Heart left ventricle (tissue), 16 donors: ENCODE data around the gene ITGAV. TPM values are rescaled to one million over a fixed set of nuclear protein-coding genes. Genes with fewer than 3 reads are reported as not detected.

Experiments
- ATAC-seq, 4 donors: fragments of 200-7000 bp; cut with Tn5 transposase; one replicate each; pipeline ENCODE4 v1.9.1; 2020 to 2022; ENCODE audit warnings: moderate library complexity in 4 of 4, mild to moderate bottlenecking in 3 of 4, moderate number of reproducible peaks in 1 of 4
- DNase-seq, 5 donors: peaks; one replicate each; pipeline ENCODE4 v3.0.0-alpha.2; 2020
- H3K27ac ChIP-seq, 12 donors: fragments of 200-600 bp; sonication (generic) in 4 of 12; one replicate each; pipeline versions ENCODE4 v1.5.0 to v1.8.0; 2016 to 2022; ENCODE audit warnings: mild to moderate bottlenecking in 2 of 12
- H3K27me3 ChIP-seq, 9 donors: fragments of 200-600 bp; sonication (generic) in 2 of 9; one replicate each; pipeline versions ENCODE4 v1.5.1 to v1.8.0; 2016 to 2022; ENCODE audit warnings: mild to moderate bottlenecking in 3 of 9
- H3K36me3 ChIP-seq, 9 donors: fragments of 200-600 bp; sonication (generic) in 2 of 9; one replicate each; pipeline versions ENCODE4 v1.5.0 to v1.8.0; 2018 to 2022; ENCODE audit warnings: mild to moderate bottlenecking in 2 of 9
- H3K4me1 ChIP-seq, 12 donors: fragments of 200-600 bp; sonication (generic) in 4 of 12; one replicate each; pipeline versions ENCODE4 v1.5.0 to v1.8.0; 2016 to 2022; ENCODE audit warnings: mild to moderate bottlenecking in 3 of 12
- H3K4me3 ChIP-seq, 12 donors: fragments of 200-600 bp; sonication (generic) in 4 of 12; one replicate each; pipeline versions ENCODE4 v1.5.0 to v1.8.0; 2017 to 2022; ENCODE audit warnings: mild to moderate bottlenecking in 9 of 12, moderate library complexity in 4 of 12
- H3K9me3 ChIP-seq, 12 donors: fragments of 200-600 bp; sonication (generic) in 4 of 12; one replicate each; pipeline versions ENCODE4 v1.5.0 to v1.8.0; 2016 to 2022; ENCODE audit warnings: mild to moderate bottlenecking in 1 of 12
- CTCF ChIP-seq, 12 donors: fragments of 200-600 bp; sonication (generic) in 4 of 12; IDR thresholded peaks; one replicate each; pipeline versions ENCODE4 v1.5.0 to v1.8.0; 2018 to 2022; ENCODE audit warnings: antibody characterized with exemption in 12 of 12, mild to moderate bottlenecking in 5 of 12
- POLR2A ChIP-seq, 2 donors: fragments of 450-650 bp; IDR thresholded peaks; one replicate each; pipeline ENCODE4 v1.6.1; 2017; ENCODE audit warnings: antibody characterized with exemption in 2 of 2, mild to moderate bottlenecking in 2 of 2, moderate library complexity in 2 of 2
- WGBS, 4 donors: extraction: QIAGEN DNeasy Blood & Tissue Kit in 2 of 4; methylation state at CpG; one replicate each; pipeline versions ENCODE4 v1.1.5 to v1.1.7; 2013 to 2018; 5-methylcytosine and 5-hydroxymethylcytosine counted together
- intact Hi-C, 10 donors: fragments of 100-400 bp; cut with DNase I; formaldehyde crosslinking; loops; one replicate each; pipeline versions ENCODE4 v1.11.1 to v1.14.2; 2022
- polyA plus RNA-seq, 2 donors: library from polyadenylated mRNA; stranded (reverse); fragments of 200-250 nt; gene quantifications; one replicate each; pipeline ENCODE4 v1.2.3, GENCODE V29; 2013
- total RNA-seq, 9 donors: library from RNA; depleted of rRNA in 2 of 9; stranded (reverse); fragments of >200 nt in 2 of 9; fragmentation: NEBNext Ultra II Directional in 3 of 9; extraction: Animal tissue kit (Norgen Biotek cat#: 25700) in 3 of 9; gene quantifications; one replicate each; pipeline versions ENCODE4 v1.1.0 to v1.2.4, GENCODE V29; 2016 to 2023
- donor health status: ischemic (EF 13 %, LVEDD 7.1; RV severe dilation, severe dysfunction).
- donor health status: healthy with polysubstance abuse.
- donor health status: DM: no; HTN: yes; CAD: no.
- donor health status: DM: no; HTN: no; CAD: no.
- donor health status: ischemic (EF 25% LVEDD 6.9; RV normal size, moderate dysfunction).
- donor health status: ischemic (EF 25% LVEDD 5.7; RV mildly dilated, moderate dysfunction).
- donor health status: healthy.
- donor health status: DM: yes; HTN: yes; CAD: no.
- donor health status: ischemic (EF 35%, LVEDD 5.7; RV mildly dilated, moderate dysfunction).
- donor health status: nonischemic (EF 11% LVEDD 7.7; RV severe dilation, severe dysfunction).
- donor health status: DM: yes; HTN: yes; CAD: no.
- donor health status: PGD.
- donor health status: ischemic (EF 29% LVEDD 5.4; RV normal size, mild dysfunction).
- donor health status: nonischemic (EF 23%, LVEDD 6.1; RV moderate dilation, normal function).

ITGAV gene
- total and polyA plus RNA-seq, 11 donors, result 22.5 to 358 (median 189) TPM

GRCh38 chr2:186688813-186689212 is 99.0 kb downstream of the ITGAV start:
- no peaks in the 10 kb centered on the region for H3K36me3 ChIP-seq
- ATAC-seq (no peak), DNase-seq (no peak)
- 93 to 97% (median 95%) methylated on average over 3 of the region's 3 CpGs for WGBS, 4 donors
- TF ChIP-seq CTCF (IDR thresholded peaks at IDR 0.05) (no peak), POLR2A (IDR thresholded peaks at IDR 0.05) (no peak)
- H3K9me3 ChIP-seq, result peaks cover 0 to 20% (median 6%) of the 10 kb centered on the region in 12 donors
- intact Hi-C loops, result no loop called here
- H3K4me3 ChIP-seq, result no peak overlapping the region
- peaks cover 0 to 7% (median 2%) of the 10 kb centered on the region in 12 donors for H3K4me1 ChIP-seq
- no peak overlapping the region for H3K27ac ChIP-seq
- no peaks in the 10 kb centered on the region for H3K27me3 ChIP-seq

GRCh38 chr2:186690786-186691185 is 100.9 kb downstream of the ITGAV start:
- no peaks in the 10 kb centered on the region for H3K36me3 ChIP-seq
- TF ChIP-seq POLR2A (IDR thresholded peaks at IDR 0.05), result no peak
- TF ChIP-seq CTCF (IDR thresholded peaks at IDR 0.05), result no peak
- DNase-seq (no peak), ATAC-seq (no peak)
- H3K9me3 ChIP-seq, result peaks cover 0 to 20% (median 6%) of the 10 kb centered on the region in 12 donors
- WGBS, 4 donors, result 93 to 98% (median 96%) methylated on average over 2 of the region's 2 CpGs
- H3K27ac ChIP-seq, result no peak overlapping the region
- intact Hi-C loops, result no loop called here
- H3K4me3 ChIP-seq, result no peak overlapping the region
- H3K27me3 ChIP-seq, result peaks cover 0 to 6% (median 0%) of the 10 kb centered on the region in 9 donors
- peaks cover 0 to 16% (median 6%) of the 10 kb centered on the region in 12 donors for H3K4me1 ChIP-seq

GRCh38 chr2:186691231-186691630 is 101.4 kb downstream of the ITGAV start:
- ATAC-seq (no peak), DNase-seq (no peak)
- Histone ChIP-seq H3K36me3 (no peaks in the 10 kb centered on the region), H3K9me3 (peaks cover 0 to 20% (median 6%) of the 10 kb centered on the region in 12 donors), H3K4me3 (no peak overlapping the region), H3K27me3 (peaks cover 0 to 6% (median 0%) of the 10 kb centered on the region in 9 donors), H3K27ac (no peak overlapping the region), H3K4me1 (peaks cover 0 to 17% (median 6%) of the 10 kb centered on the region in 12 donors)
- TF ChIP-seq POLR2A (IDR thresholded peaks at IDR 0.05) (no peak), CTCF (IDR thresholded peaks at IDR 0.05) (no peak)
- intact Hi-C loops, result no loop called here

GRCh38 chr2:186691900-186692299 is 102.0 kb downstream of the ITGAV start:
- TF ChIP-seq POLR2A (IDR thresholded peaks at IDR 0.05), result no peak
- TF ChIP-seq CTCF (IDR thresholded peaks at IDR 0.05), result no peak
- H3K4me3 ChIP-seq, result no peak overlapping the region
- no peak overlapping the region for H3K27ac ChIP-seq
- H3K36me3 ChIP-seq, result no peaks in the 10 kb centered on the region
- ATAC-seq, result no peak
- 94 to 97% (median 96%) methylated on average over 5 of the region's 5 CpGs for WGBS, 4 donors
- intact Hi-C loops, result no loop called here
- H3K9me3 ChIP-seq, result peaks cover 0 to 18% (median 6%) of the 10 kb centered on the region in 12 donors
- H3K4me1 ChIP-seq, result peaks cover 0 to 17% (median 6%) of the 10 kb centered on the region in 12 donors
- peaks cover 0 to 6% (median 0%) of the 10 kb centered on the region in 9 donors for H3K27me3 ChIP-seq
- no peak for DNase-seq
